Hypothalamus (tissue), 51 donors: Measurements from ENCODE around the gene PARVG.

Experiments
- DNase-seq, 51 donors: peaks; one replicate each; lab custom pipeline; 2025; lab: John Stamatoyannopoulos, UW

Gene PARVG

GRCh38 chr22:44192816-44193534 lies 12.2 kb downstream of the PARVG start:
- no peak for DNase-seq

GRCh38 chr22:44193535-44193891 lies 12.8 kb downstream of the PARVG start:
- no peak for DNase-seq

GRCh38 chr22:44194569-44194968 lies 13.8 kb downstream of the PARVG start:
- DNase-seq: no peak

GRCh38 chr22:44195189-44195871 lies 14.6 kb downstream of the PARVG start:
- no peak for DNase-seq

- no peak for DNase-seq
Measured at GRCh38 chr22:44196241-44196640, 15.5 kb downstream of the PARVG start.

GRCh38 chr22:44196731-44197131 lies 16.0 kb downstream of the PARVG start:
- DNase-seq: peak in 1 of 51 donors; percentile 4

GRCh38 chr22:44197271-44197670 lies 16.5 kb downstream of the PARVG start:
- DNase-seq: no peak

- no peak for DNase-seq
Measured at GRCh38 chr22:44199164-44199563, 18.4 kb downstream of the PARVG start.

GRCh38 chr22:44199866-44200265 lies 19.1 kb downstream of the PARVG start:
- no peak for DNase-seq

GRCh38 chr22:44200451-44200850 lies 19.7 kb downstream of the PARVG start:
- no peak for DNase-seq

GRCh38 chr22:44200855-44201550 lies 20.3 kb downstream of the PARVG start:
- DNase-seq: no peak

GRCh38 chr22:44201665-44202064 lies 20.9 kb downstream of the PARVG start:
- DNase-seq: no peak

GRCh38 chr22:44202261-44202789 lies 21.6 kb downstream of the PARVG start:
- peak in 1 of 51 donors; percentile 30 for DNase-seq

GRCh38 chr22:44203203-44203602 lies 22.5 kb downstream of the PARVG start:
- DNase-seq: no peak

- no peak for DNase-seq
Measured at GRCh38 chr22:44204739-44205515, 24.2 kb downstream of the PARVG start.

GRCh38 chr22:44205516-44206329 lies 25.0 kb downstream of the PARVG start:
- DNase-seq: no peak

- DNase-seq: no peak
Measured at GRCh38 chr22:44206330-44206645, 25.6 kb downstream of the PARVG start.

- no peak for DNase-seq
Measured at GRCh38 chr22:44206696-44207095, 26.0 kb downstream of the PARVG start.

GRCh38 chr22:44207173-44207980 lies 26.7 kb downstream of the PARVG start:
- DNase-seq: no peak
